Neuronal stem cell (in vitro differentiated cells): ENCODE results near the gene ZSCAN10.

Source experiments
- DNase-seq: peaks from one replicate; pipeline ENCODE4 v3.0.0-alpha.2; 2013; ENCODE audit warnings: low spot score
- H2AFZ ChIP-seq: one replicate; pipeline ENCODE4 v1.6.1; 2013; ENCODE audit warnings: mild to moderate bottlenecking, low read length, inconsistent platforms
- H2AK5ac ChIP-seq: 2 replicates; pipeline ENCODE4 v1.6.1; 2013; ENCODE audit warnings: low read depth, mild to moderate bottlenecking, inconsistent platforms, low read length, moderate library complexity, mixed read lengths
- H2BK120ac ChIP-seq: 2 replicates; pipeline ENCODE4 v1.6.1; 2013; ENCODE audit warnings: low read depth, mild to moderate bottlenecking, inconsistent platforms, low read length, moderate library complexity, mixed read lengths
- H2BK12ac ChIP-seq: one replicate; pipeline ENCODE4 v1.6.1; 2013; ENCODE audit warnings: low read length, inconsistent platforms
- H2BK15ac ChIP-seq: 2 replicates; pipeline ENCODE4 v1.6.1; 2013; ENCODE audit warnings: mild to moderate bottlenecking, low read length, inconsistent platforms, mixed read lengths
- H2BK5ac ChIP-seq: one replicate; pipeline ENCODE4 v1.6.1; 2013; ENCODE audit warnings: inconsistent platforms, mild to moderate bottlenecking, low read length, moderate library complexity
- H3K14ac ChIP-seq: one replicate; pipeline ENCODE4 v1.6.1; 2013; ENCODE audit warnings: low read length, inconsistent platforms
- H3K18ac ChIP-seq: 2 replicates; pipeline ENCODE4 v1.6.1; 2013; ENCODE audit warnings: low read length, inconsistent platforms
- H3K23ac ChIP-seq: 2 replicates; pipeline ENCODE4 v1.6.1; 2013; ENCODE audit warnings: low read depth, mild to moderate bottlenecking, mixed read lengths, low read length, inconsistent platforms; ENCODE audit not compliant: poor library complexity
- H3K27ac ChIP-seq: replicated peaks from 3 replicates; pipeline ENCODE4 v1.5.1; 2013; ENCODE audit warnings: low read length, inconsistent platforms
- H3K27me3 ChIP-seq, 3 experiments: 2 replicates each; pipeline ENCODE4 v1.6.1; 2013; ENCODE audit warnings: low read length in 3 of 3, mild to moderate bottlenecking in 2 of 3, inconsistent platforms in 1 of 3, low read depth in 1 of 3, mixed read lengths in 1 of 3, moderate library complexity in 1 of 3; ENCODE audit not compliant: control insufficient read depth in 3 of 3, insufficient read depth in 3 of 3
- H3K36me3 ChIP-seq, 2 donors: replicated peaks in 1 of 2; 2 replicates each; pipeline ENCODE4 v1.6.1; 2013; ENCODE audit warnings: low read length in 2 of 2; ENCODE audit not compliant: control insufficient read depth in 2 of 2, insufficient read depth in 2 of 2
- H3K4ac ChIP-seq: 2 replicates; pipeline ENCODE4 v1.6.1; 2013; ENCODE audit warnings: inconsistent platforms, mild to moderate bottlenecking, low read length, moderate library complexity
- H3K4me1 ChIP-seq, 2 donors: 1 replicate in 1 of 2; 2 replicates in 1 of 2; pipeline ENCODE4 v1.6.1; 2013; ENCODE audit warnings: low read length in 2 of 2, low read depth in 1 of 2; ENCODE audit not compliant: control insufficient read depth in 2 of 2, insufficient read depth in 1 of 2
- H3K4me2 ChIP-seq: one replicate; pipeline ENCODE4 v1.6.1; 2013; ENCODE audit warnings: mild to moderate bottlenecking, low read length, inconsistent platforms; ENCODE audit not compliant: insufficient read depth, poor library complexity, severe bottlenecking
- H3K4me3 ChIP-seq, 2 donors: 2 replicates each; pipeline ENCODE4 v1.5.1; 2013; ENCODE audit warnings: low read length in 2 of 2, mild to moderate bottlenecking in 2 of 2, inconsistent platforms in 1 of 2, moderate library complexity in 1 of 2
- H3K79me1 ChIP-seq: one replicate; pipeline ENCODE4 v1.6.1; 2013; ENCODE audit warnings: low read depth, mild to moderate bottlenecking, inconsistent platforms, low read length, moderate library complexity
- H3K9ac ChIP-seq: one replicate; pipeline ENCODE4 v1.6.1; 2013; ENCODE audit warnings: mild to moderate bottlenecking, low read depth, low read length, inconsistent platforms; ENCODE audit not compliant: poor library complexity
- H3K9me3 ChIP-seq, 2 donors: replicated peaks in 1 of 2; 2 replicates each; pipeline versions ENCODE3 to v1.6.1; 2013; ENCODE audit warnings: low read length in 2 of 2, mild to moderate bottlenecking in 2 of 2, inconsistent platforms in 1 of 2, low read depth in 1 of 2, mixed read lengths in 1 of 2, moderate library complexity in 1 of 2; ENCODE audit not compliant: control insufficient read depth in 2 of 2, insufficient read depth in 1 of 2
- H4K8ac ChIP-seq: one replicate; pipeline ENCODE4 v1.6.1; 2013; ENCODE audit warnings: low read depth, mild to moderate bottlenecking, inconsistent platforms, low read length, moderate library complexity
- H4K91ac ChIP-seq: one replicate; pipeline ENCODE4 v1.6.1; 2013; ENCODE audit warnings: low read length, low read depth, mild to moderate bottlenecking, inconsistent platforms; ENCODE audit not compliant: poor library complexity
- WGBS, 2 donors: extraction: QIAGEN DNeasy Blood & Tissue Kit; methylation state at CpG; one replicate each; pipeline ENCODE4 v1.1.7; 2013; ENCODE audit warnings: missing lambda C conversion rate in 2 of 2, mixed read lengths in 1 of 2; ENCODE audit not compliant: insufficient read length in 2 of 2, insufficient replicate concordance in 1 of 2; ENCODE audit errors: extremely low coverage in 2 of 2; 5-methylcytosine and 5-hydroxymethylcytosine counted together

Gene ZSCAN10

GRCh38 chr16:3047387-3047720, 51.7 kb downstream of the ZSCAN10 start:
- DNase-seq, result no peak
- Histone ChIP-seq H2BK120ac (no peak overlapping the region), H3K14ac (no peak overlapping the region), H2BK12ac (no peak overlapping the region), H2AFZ (no peak overlapping the region), H3K4me2 (no peak overlapping the region), H3K36me3 (no peaks in the 10 kb centered on the region), H3K79me1 (peaks cover 1% of the 10 kb centered on the region), H4K91ac (no peak overlapping the region), H3K27ac (no peak overlapping the region), H3K4me3 (peak overlapping the region in 1 of 2 donors; percentile 49), H3K4me1 (peaks cover 0 to 1% of the 10 kb centered on the region in 2 donors), H2BK15ac (peak overlapping the region; percentile 37), H3K9me3 (peaks cover 0 to 2% of the 10 kb centered on the region in 2 donors), H4K8ac (no peak overlapping the region), H3K9ac (no peak overlapping the region), H3K27me3 (peaks cover 14 to 67% (median 28%) of the 10 kb centered on the region in 3 experiments), H3K4ac (no peak overlapping the region), H3K23ac (peak overlapping the region; percentile 85), H3K18ac (peak overlapping the region; percentile 71), H2BK5ac (peak overlapping the region; percentile 29), H2AK5ac (peak overlapping the region; percentile 92)
- no CpG with 5 or more reads among the region's 13 CpGs for WGBS, 2 donors

- H3K4me1 ChIP-seq, result peaks cover 0 to 1% of the 10 kb centered on the region in 2 donors
- no peak overlapping the region for H4K91ac ChIP-seq
- H3K9me3 ChIP-seq, result peaks cover 0 to 2% of the 10 kb centered on the region in 2 donors
- no peak overlapping the region for H3K14ac ChIP-seq
- peak overlapping the region; percentile 49 to 64 for H3K4me3 ChIP-seq
- H2BK5ac ChIP-seq, result peak overlapping the region; percentile 29
- peak overlapping the region; percentile 83 for H3K18ac ChIP-seq
- no peak overlapping the region for H3K4ac ChIP-seq
- H4K8ac ChIP-seq, result no peak overlapping the region
- no peak overlapping the region for H2BK120ac ChIP-seq
- peak overlapping the region; percentile 89 for H3K4me2 ChIP-seq
- peak overlapping the region; percentile 92 for H2AK5ac ChIP-seq
- H3K9ac ChIP-seq, result no peak overlapping the region
- peak overlapping the region; percentile 37 for H2BK15ac ChIP-seq
- WGBS, 2 donors, result no CpG with 5 or more reads among the region's 54 CpGs
- DNase-seq, result no peak
- peak overlapping the region; percentile 85 for H3K23ac ChIP-seq
- no peaks in the 10 kb centered on the region for H3K36me3 ChIP-seq
- peaks cover 1% of the 10 kb centered on the region for H3K79me1 ChIP-seq
- no peak overlapping the region for H3K27ac ChIP-seq
- H2AFZ ChIP-seq, result peak overlapping the region; percentile 99
- H2BK12ac ChIP-seq, result no peak overlapping the region
- peaks cover 14 to 67% (median 28%) of the 10 kb centered on the region in 3 experiments for H3K27me3 ChIP-seq
These were observed 52.3 kb downstream of the ZSCAN10 start for GRCh38 chr16:3046641-3047386.

GRCh38 chr16:3045758-3046640, 53.1 kb downstream of the ZSCAN10 start, which contains the start of gene MMP25:
TSS of gene MMP25 (plus strand) at chr16:3046561. CDS start at chr16:3046918, 357 bp downstream.
- H4K8ac ChIP-seq, result no peak within 1 kb of the TSS
- no CpG with 5 or more reads among the region's 86 CpGs for WGBS, 2 donors

More at GRCh38 chr16:3045758-3046640, 53.1 kb downstream of the ZSCAN10 start, which contains the start of gene MMP25:
- Histone ChIP-seq H3K23ac (peak within 1 kb of the TSS; percentile 85), H3K4me2 (peak within 1 kb of the TSS; percentile 89), H2BK15ac (peak within 1 kb of the TSS; percentile 58), H3K27me3 (peaks cover 14 to 66% (median 28%) of the 10 kb centered on the region in 3 experiments), H3K4me1 (peaks cover 0 to 1% of the 10 kb centered on the region in 2 donors), H2BK120ac (no peak within 1 kb of the TSS), H3K4me3 (peak within 1 kb of the TSS; percentile 49 to 75), H2AFZ (peak within 1 kb of the TSS; percentile 99), H3K9me3 (peaks cover 0 to 2% of the 10 kb centered on the region in 2 donors), H4K91ac (no peak within 1 kb of the TSS), H2AK5ac (peak within 1 kb of the TSS; percentile 92), H3K9ac (peak within 1 kb of the TSS; percentile 70), H3K27ac (no peak within 1 kb of the TSS), H3K79me1 (peaks cover 1% of the 10 kb centered on the region), H2BK5ac (peak within 1 kb of the TSS; percentile 29), H2BK12ac (peak within 1 kb of the TSS; percentile 22), H3K18ac (peak within 1 kb of the TSS; percentile 94), H3K14ac (peak within 1 kb of the TSS; percentile 89), H3K36me3 (no peaks in the 10 kb centered on the region), H3K4ac (no peak within 1 kb of the TSS)
- no peak for DNase-seq
